ENCODE measurements around the gene ATRIP.
A peak's percentile ranks its signal among the peaks of the same experiment; 100 is the strongest.

- TF ChIP-seq EZH2 (IDR thresholded peaks at IDR 0.05; ENCODE audit: borderline replicate concordance, low read depth, low read length, severe bottlenecking), result no peak
- TF ChIP-seq, protein P1, sequence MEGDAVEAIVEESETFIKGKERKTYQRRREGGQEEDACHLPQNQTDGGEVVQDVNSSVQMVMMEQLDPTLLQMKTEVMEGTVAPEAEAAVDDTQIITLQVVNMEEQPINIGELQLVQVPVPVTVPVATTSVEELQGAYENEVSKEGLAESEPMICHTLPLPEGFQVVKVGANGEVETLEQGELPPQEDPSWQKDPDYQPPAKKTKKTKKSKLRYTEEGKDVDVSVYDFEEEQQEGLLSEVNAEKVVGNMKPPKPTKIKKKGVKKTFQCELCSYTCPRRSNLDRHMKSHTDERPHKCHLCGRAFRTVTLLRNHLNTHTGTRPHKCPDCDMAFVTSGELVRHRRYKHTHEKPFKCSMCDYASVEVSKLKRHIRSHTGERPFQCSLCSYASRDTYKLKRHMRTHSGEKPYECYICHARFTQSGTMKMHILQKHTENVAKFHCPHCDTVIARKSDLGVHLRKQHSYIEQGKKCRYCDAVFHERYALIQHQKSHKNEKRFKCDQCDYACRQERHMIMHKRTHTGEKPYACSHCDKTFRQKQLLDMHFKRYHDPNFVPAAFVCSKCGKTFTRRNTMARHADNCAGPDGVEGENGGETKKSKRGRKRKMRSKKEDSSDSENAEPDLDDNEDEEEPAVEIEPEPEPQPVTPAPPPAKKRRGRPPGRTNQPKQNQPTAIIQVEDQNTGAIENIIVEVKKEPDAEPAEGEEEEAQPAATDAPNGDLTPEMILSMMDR (IDR thresholded peaks at IDR 0.05; ENCODE audit: borderline replicate concordance, extremely low read depth, low read length, poor library complexity, severe bottlenecking), result peak; percentile 47
Observed at GRCh38 chr3:48465531-48466378, 19.2 kb downstream of the ATRIP start.

Measured in DND-41 (cell line).